NCI-H2171 (cell line): ENCODE measurements around the gene MVD.

Experiments used
- DNase-seq: peaks from one replicate; lab custom pipeline; 2025; lab: John Stamatoyannopoulos, UW

Gene MVD

GRCh38 chr16:88655053-88655732 is 7.7 kb downstream of the MVD start:
- no peak for DNase-seq

DNA sequence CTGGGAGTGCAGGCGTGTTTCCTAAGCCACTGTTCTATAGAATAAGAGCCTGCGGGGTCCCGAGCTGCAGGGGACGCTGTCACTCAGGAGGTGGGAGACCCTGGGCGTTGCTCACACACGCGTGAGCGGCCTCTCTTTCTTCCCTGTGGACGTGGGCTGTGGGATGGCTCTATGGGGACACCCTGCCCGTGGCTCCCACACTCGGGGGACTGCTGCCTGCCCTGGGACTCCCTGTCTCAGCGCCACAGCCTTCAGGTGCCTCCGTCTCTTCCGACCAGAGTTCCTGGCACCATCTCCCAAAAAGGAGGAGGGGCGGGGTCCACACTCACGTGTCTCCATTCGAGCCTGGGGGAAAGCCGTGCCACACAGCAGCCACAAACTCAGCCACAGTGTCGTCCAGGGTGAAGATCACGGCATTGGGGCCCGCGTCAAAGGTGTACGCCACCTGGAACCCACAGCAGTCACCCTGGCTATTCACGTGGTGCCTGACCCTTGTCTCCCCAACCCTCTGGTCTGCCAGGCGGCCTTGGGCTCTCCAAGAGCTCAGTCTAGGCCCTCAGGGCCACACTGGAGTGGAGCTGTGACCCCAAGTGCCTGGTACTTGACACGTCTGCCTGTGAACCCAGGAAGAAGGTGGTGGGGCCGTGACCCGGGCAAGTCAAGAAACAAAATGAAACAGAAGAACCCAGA is 8.4 kb downstream of the MVD start:
- DNase-seq, result no peak

GRCh38 chr16:88653596-88654362 is 9.1 kb downstream of the MVD start:
- no peak for DNase-seq

DNA sequence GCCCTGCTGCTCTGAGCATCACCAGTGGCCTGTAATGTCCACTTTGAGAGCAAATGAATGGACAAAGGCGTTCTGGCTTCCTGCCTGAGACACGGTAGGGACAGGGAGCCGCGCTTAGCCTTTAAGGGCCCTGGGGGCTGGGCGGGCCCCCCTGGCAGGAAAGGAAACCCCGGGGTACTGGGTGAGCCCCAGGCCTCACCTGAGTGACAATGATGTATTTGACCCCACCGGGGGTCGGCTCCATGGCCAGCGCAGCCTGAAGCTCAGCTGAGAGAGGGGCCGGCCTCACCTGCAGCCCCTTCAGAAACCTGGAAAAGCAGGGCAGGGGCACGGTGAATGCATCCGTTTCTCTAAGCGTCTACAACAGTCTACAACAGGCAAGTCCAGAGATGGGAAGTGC is 9.8 kb downstream of the MVD start:
- no peak for DNase-seq

GRCh38 chr16:88652762-88653063 is 10.2 kb downstream of the MVD start:
- DNase-seq, result no peak

DNA sequence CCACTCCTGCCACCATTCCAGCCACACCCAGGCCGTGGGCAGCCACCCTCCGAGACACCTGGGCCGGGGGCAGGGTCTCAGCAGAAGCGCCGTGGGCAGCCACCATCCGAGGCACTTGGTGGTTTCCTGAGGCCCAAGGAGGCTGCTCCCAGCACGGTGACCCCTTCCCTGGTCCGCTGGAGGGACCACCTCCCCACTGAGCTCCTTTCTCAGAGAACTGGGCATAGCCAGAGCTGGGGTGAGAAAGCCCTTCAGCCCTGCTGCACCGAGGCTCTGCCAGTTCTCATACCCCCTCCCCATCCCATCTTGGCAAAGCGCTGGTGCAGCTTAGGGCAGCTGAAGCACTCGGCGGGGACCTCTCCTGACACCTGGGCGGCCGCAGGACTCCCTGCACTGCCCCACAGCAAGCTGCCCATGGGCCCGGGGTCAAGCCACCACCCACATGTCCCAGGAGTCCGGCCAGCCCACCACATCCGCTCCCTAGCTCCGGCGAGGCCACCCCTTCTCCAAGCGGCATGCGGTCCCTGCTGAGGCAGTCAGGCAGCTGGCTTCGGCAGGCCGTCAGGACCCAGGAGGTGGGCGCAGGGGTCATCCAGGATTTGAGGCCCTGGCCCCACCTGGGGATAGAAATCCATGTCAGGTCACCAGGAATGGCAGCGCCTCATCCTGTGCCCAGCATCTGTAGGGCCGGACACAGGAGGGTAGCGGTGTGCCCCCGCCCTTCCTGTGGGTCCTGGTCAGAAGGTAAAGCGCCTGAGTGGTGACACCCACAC is 10.7 kb downstream of the MVD start:
- DNase-seq, result no peak

- DNase-seq, result no peak
Observed at GRCh38 chr16:88651276-88651988, 11.5 kb downstream of the MVD start.

- no peak for DNase-seq
Observed at GRCh38 chr16:88650749-88651275, 12.1 kb downstream of the MVD start, which contains the start of gene CYBA. Gene CYBA (minus strand): TSS chr16:88651053. CDS start chr16:88651013, 40 bp downstream.

DNA sequence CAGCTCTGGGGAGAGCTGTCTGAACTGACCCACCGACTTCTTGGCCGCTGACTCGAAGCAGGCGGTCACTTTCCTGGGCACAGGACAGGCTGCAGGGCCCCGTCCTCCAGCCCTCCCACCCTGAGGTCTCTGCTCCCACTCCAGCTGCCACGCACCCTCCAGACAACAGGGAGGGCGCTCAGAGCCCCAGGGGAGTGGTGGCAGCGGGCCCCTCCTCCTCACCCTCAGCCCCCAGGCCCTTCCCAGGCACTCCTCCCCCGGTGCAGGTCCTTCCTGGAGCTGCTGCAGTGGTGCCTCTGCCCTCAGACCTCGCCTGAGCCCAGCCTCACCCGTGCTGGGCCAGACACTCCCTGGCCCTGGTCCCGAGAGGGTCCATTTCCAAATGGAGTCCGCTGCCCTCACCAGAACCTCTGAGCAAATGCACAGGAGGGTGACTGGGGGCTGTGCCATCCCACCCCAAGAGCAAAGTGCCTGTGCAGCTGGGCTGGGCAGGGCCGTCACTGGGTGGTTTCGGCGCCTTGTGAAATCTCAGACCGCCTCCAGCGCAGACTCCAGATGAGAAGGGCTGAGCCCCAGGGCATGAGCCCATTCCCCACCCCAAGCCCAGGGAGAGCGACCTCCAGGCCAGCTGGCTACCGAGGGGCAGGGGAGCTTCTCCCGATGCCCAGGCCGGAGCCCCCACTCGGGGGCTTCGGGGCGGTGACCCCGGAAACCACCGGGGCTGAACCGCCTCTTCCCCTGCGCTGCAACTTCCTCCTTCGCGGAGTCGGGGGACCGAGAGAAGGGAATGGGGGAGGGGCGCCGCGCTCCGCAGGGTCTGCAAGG is 12.8 kb downstream of the MVD start:
- DNase-seq, result no peak

DNA sequence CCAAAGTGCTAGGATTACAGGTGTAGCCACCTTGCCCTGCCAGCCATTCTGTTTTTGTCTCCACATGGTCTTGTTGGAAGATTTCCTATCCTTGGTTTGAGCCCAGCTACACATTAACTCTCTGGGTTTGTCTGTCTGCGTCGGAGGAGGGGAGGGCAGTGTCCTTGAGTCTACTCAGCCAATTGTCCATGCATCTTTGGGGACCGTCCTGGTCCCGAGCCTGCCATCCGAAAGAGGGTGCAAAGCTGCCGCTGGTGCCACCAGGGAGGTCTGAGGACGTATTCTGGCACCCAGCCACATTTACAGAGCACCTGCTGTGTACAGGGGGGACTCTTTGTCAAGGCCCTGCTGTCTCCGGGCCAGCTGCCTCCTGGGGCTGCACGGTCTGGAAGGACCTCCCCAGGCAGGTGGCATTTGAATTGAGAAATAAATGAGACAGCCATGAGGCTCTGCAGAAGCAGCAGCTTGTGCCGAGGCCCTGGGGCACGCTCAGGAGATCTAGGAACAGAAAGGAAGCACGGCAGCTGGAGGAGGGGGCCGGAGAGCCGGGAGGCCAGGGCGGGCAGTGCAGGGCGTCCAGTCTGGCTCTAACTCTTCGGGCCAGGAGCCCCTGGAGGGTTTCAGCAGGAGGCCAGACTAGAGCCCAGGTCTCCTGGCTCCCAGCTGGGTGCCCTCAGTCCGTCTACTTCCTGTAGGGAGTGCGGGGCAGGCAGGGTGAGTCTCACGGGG is 13.5 kb downstream of the MVD start:
- DNase-seq, result no peak

DNA sequence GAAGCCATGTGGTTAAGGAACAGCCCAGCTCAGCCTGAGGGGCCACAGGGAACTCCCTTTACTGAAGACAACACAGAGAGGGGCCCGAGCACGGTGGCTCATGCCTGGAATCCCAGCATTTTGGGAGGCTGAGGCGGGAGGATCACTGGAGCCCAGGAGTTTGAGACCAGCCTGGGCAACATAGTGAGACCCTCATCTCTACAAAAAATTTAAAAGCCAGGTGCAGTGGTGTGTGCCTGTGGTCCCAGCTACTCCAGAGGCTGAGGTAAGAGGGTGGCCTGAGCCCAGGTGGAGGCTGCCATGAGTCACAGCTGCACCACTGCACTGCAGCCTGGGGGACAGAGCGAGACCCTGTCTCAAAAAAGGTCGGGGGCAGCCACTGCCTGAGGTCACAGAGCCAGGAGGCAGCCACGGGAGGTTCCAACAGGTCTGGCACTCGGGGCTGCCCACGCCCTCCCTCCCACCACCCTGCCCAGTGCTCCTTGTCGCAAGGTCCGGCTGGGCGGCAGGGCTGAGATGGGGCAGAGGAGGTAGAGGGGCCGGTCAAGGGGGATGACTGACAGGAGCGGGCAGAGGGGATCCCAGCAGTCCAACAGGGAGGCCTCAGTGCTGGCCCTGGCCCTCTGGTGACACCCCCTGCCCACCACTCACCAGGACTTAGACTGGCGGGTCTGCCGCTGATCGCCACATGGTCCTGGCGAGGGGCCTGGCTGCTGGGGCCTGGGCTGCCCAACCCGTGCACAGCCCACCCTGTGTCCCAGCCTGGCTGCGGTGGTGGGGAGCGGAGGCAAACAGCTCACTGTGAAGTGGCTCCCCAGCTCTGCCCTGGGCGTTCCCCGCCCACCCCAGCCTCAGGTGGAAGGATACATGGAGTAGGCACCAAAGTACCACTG is 15.5 kb downstream of the MVD start:
- no peak for DNase-seq

DNA sequence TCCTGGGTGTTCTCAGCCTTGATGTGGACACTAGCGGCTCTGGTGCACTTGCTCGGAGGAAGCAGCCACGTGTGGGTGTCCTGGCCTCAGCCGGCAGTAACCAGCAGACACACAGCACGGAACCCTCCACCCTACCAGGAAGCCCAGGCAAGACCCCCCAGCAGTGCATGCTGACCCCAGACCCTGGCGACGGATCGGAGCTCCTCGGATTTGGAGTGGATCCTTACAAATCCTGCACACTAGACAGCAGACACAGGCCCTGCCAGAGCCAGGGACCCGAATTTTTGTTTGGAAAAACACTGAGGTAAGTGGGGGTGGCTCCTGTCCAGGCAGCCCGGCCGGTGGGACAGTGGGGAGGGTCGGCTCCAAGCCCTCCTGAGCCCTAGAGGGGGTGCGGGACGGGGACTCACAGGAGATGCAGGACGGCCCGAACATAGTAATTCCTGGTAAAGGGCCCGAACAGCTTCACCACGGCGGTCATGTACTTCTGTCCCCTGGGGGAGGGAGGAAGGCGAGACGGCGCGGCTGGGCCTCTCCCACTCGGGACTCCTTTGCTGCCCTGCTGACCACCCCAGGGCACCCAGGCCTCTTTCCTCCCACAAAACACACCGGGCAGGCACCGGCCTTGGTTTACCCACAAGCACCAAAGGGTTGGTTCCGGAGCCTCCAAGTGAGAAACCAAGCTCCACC is 16.4 kb downstream of the MVD start:
- no peak for DNase-seq

DNA sequence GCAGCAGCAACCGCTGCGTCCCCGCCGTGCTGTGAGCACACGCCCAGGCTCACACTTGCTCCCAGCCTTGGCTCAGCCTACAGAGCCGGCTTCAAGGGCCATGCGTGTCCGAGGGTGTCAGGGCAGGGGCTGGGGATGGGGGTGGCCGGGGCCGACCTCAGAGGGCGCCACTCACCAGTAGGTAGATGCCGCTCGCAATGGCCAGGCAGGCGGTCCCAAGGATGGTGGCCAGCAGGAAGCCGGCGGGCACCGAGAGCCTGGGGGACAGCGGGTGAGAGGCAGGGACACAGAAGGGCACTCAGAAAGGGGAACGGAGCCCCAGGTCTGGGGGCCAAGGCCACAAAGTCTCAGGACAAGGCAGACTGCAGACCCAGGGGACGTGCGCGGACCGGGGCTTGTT is 16.9 kb downstream of the MVD start:
- no peak for DNase-seq

GRCh38 chr16:88645455-88645854 is 17.4 kb downstream of the MVD start:
- DNase-seq, result no peak

- no peak for DNase-seq
Observed at GRCh38 chr16:88643644-88643932, 19.3 kb downstream of the MVD start.

GRCh38 chr16:88642881-88643643 is 19.8 kb downstream of the MVD start:
- DNase-seq, result no peak

- DNase-seq, result no peak
Observed at GRCh38 chr16:88640498-88641247, 22.2 kb downstream of the MVD start.
